Tibial artery (tissue), 4 donors: Measurements from ENCODE around the gene SCAMP1.

Source experiments
- DNase-seq, 2 donors: peaks; one replicate each; pipeline ENCODE4 v3.0.0-alpha.2; 2019
- H3K27ac ChIP-seq, 2 donors: fragments of 200-600 bp; sonication (generic) in 1 of 2; 1 replicate in 1 of 2; 2 replicates in 1 of 2; pipeline ENCODE4 v1.5.1; 2018 to 2019; ENCODE audit warnings: mild to moderate bottlenecking in 1 of 2
- H3K27me3 ChIP-seq, 2 donors: fragments of 200-600 bp; sonication (generic) in 1 of 2; one replicate each; pipeline versions ENCODE4 v1.5.1 to v1.6.0; 2016 to 2019
- H3K36me3 ChIP-seq, 3 donors: fragments of 200-600 bp; sonication (generic) in 2 of 3; one replicate each; pipeline ENCODE4 v1.5.1; 2016 to 2019; ENCODE audit warnings: mild to moderate bottlenecking in 2 of 3
- H3K4me1 ChIP-seq, 4 donors: fragments of 200-600 bp; sonication (generic) in 2 of 4; 1 replicate in 3 of 4; 2 replicates in 1 of 4; pipeline ENCODE4 v1.5.1; 2016 to 2019
- H3K4me3 ChIP-seq, 2 donors: fragments of 200-600 bp; sonication (generic) in 1 of 2; 1 replicate in 1 of 2; 2 replicates in 1 of 2; pipeline ENCODE4 v1.5.1; 2018 to 2019; ENCODE audit warnings: mild to moderate bottlenecking in 2 of 2
- H3K9me3 ChIP-seq, 3 donors: fragments of 200-600 bp; sonication (generic) in 1 of 3; one replicate each; pipeline ENCODE4 v1.5.1; 2016 to 2019
- CTCF ChIP-seq, 2 experiments: fragments of 200-600 bp in 1 of 2; fragments of 450-650 bp in 1 of 2; IDR thresholded peaks; one replicate each; pipeline ENCODE4 v1.5.1; 2017 to 2019; ENCODE audit warnings: antibody characterized with exemption in 2 of 2, mild to moderate bottlenecking in 1 of 2, moderate library complexity in 1 of 2
- intact Hi-C: fragments of 100-400 bp; cut with DNase I; formaldehyde crosslinking; loops from one replicate; pipeline ENCODE4 v1.15.0; 2023; ENCODE audit warnings: low total_unique reads

Gene SCAMP1

GRCh38 chr5:78458843-78459242 lies 98.4 kb downstream of the SCAMP1 start:
- intact Hi-C loops = no loop called here
- no peak overlapping the region for H3K27ac ChIP-seq
- TF ChIP-seq CTCF (IDR thresholded peaks at IDR 0.05) = no peak
- no peaks in the 10 kb centered on the region for H3K9me3 ChIP-seq
- H3K4me1 ChIP-seq = no peaks in the 10 kb centered on the region
- no peak overlapping the region for H3K4me3 ChIP-seq
- DNase-seq = no peak
- peaks cover 0 to 22% (median 19%) of the 10 kb centered on the region in 3 donors for H3K36me3 ChIP-seq
- no peaks in the 10 kb centered on the region for H3K27me3 ChIP-seq

GRCh38 chr5:78467140-78467539 lies 106.7 kb downstream of the SCAMP1 start:
- peaks cover 0 to 5% (median 4%) of the 10 kb centered on the region in 3 donors for H3K36me3 ChIP-seq
- intact Hi-C loops = loop anchor here (10.0 kb wide), 1 partner anchor 508 kb away; no protein-coding TSS in a partner anchor
- peaks cover 0 to 5% (median 0%) of the 10 kb centered on the region in 4 donors for H3K4me1 ChIP-seq
- no peaks in the 10 kb centered on the region for H3K27me3 ChIP-seq
- no peak for TF ChIP-seq CTCF (IDR thresholded peaks at IDR 0.05)
- no peak for DNase-seq
- no peak overlapping the region for H3K27ac ChIP-seq
- H3K4me3 ChIP-seq = no peak overlapping the region
- no peaks in the 10 kb centered on the region for H3K9me3 ChIP-seq

- H3K27ac ChIP-seq = no peak overlapping the region
- TF ChIP-seq CTCF (IDR thresholded peaks at IDR 0.05) = peak; percentile 68 to 79
- H3K9me3 ChIP-seq = no peaks in the 10 kb centered on the region
- no peak overlapping the region for H3K4me3 ChIP-seq
- H3K36me3 ChIP-seq = peaks cover 0 to 5% (median 4%) of the 10 kb centered on the region in 3 donors
- H3K27me3 ChIP-seq = no peaks in the 10 kb centered on the region
- peaks cover 0 to 5% (median 0%) of the 10 kb centered on the region in 4 donors for H3K4me1 ChIP-seq
- intact Hi-C loops = loop anchor here (10.0 kb wide), 1 partner anchor 507 kb away; no protein-coding TSS in a partner anchor
- DNase-seq = no peak
Observed at GRCh38 chr5:78467752-78468357, 107.4 kb downstream of the SCAMP1 start.

- Histone ChIP-seq H3K27me3 (no peaks in the 10 kb centered on the region), H3K4me3 (no peak overlapping the region), H3K27ac (no peak overlapping the region), H3K9me3 (no peaks in the 10 kb centered on the region), H3K36me3 (peaks cover 0 to 7% (median 6%) of the 10 kb centered on the region in 3 donors), H3K4me1 (peaks cover 0 to 5% (median 0%) of the 10 kb centered on the region in 4 donors)
- intact Hi-C loops = no loop called here
- no peak for TF ChIP-seq CTCF (IDR thresholded peaks at IDR 0.05)
- DNase-seq = no peak
Observed at GRCh38 chr5:78471896-78472295, 111.5 kb downstream of the SCAMP1 start.

- Histone ChIP-seq H3K27ac (no peak overlapping the region), H3K4me3 (no peak overlapping the region), H3K9me3 (no peaks in the 10 kb centered on the region), H3K27me3 (no peaks in the 10 kb centered on the region), H3K4me1 (peaks cover 0 to 5% (median 0%) of the 10 kb centered on the region in 4 donors), H3K36me3 (peaks cover 0 to 7% (median 6%) of the 10 kb centered on the region in 3 donors)
- no peak for TF ChIP-seq CTCF (IDR thresholded peaks at IDR 0.05)
- intact Hi-C loops = no loop called here
- no peak for DNase-seq
Observed at GRCh38 chr5:78472469-78473106, 112.2 kb downstream of the SCAMP1 start.
